Liver (tissue), 9 donors: ENCODE results near the gene RARB. TPM values are rescaled to one million over a fixed set of nuclear protein-coding genes. Genes with fewer than 3 reads are reported as not detected.

ENCODE experiments used
- DNase-seq: peaks from one replicate; pipeline ENCODE4 v3.0.0-alpha.2; 2017; ENCODE audit warnings: low spot score
- H3K27ac ChIP-seq, 2 donors: one replicate each; pipeline ENCODE4 v1.7.0; 2013; ENCODE audit warnings: inconsistent platforms in 2 of 2, low read length in 2 of 2, control low read depth in 1 of 2, low read depth in 1 of 2, mild to moderate bottlenecking in 1 of 2
- H3K27me3 ChIP-seq, 4 donors: one replicate each; pipeline versions ENCODE4 v1.6.1 to v1.7.0; 2013; ENCODE audit warnings: low read length in 3 of 4, inconsistent platforms in 1 of 4, mild to moderate bottlenecking in 1 of 4, moderate library complexity in 1 of 4; ENCODE audit not compliant: control insufficient read depth in 4 of 4, insufficient read depth in 4 of 4
- H3K36me3 ChIP-seq, 4 donors: one replicate each; pipeline versions ENCODE4 v1.6.1 to v1.7.0; 2013; ENCODE audit warnings: low read length in 3 of 4, mild to moderate bottlenecking in 3 of 4, low read depth in 1 of 4, moderate library complexity in 1 of 4; ENCODE audit not compliant: control insufficient read depth in 4 of 4, insufficient read depth in 3 of 4
- H3K4me1 ChIP-seq, 4 donors: one replicate each; pipeline versions ENCODE4 v1.6.1 to v1.7.0; 2013; ENCODE audit warnings: low read length in 3 of 4, mild to moderate bottlenecking in 3 of 4, moderate library complexity in 1 of 4; ENCODE audit not compliant: control insufficient read depth in 4 of 4, insufficient read depth in 4 of 4
- H3K4me3 ChIP-seq, 3 donors: one replicate each; pipeline versions ENCODE4 v1.6.1 to v1.7.0; 2013; ENCODE audit warnings: low read length in 3 of 3, control low read depth in 1 of 3, low read depth in 1 of 3, mild to moderate bottlenecking in 1 of 3
- H3K9ac ChIP-seq, 2 donors: one replicate each; pipeline ENCODE4 v1.7.0; 2013; ENCODE audit warnings: low read length in 2 of 2, mild to moderate bottlenecking in 2 of 2, moderate library complexity in 2 of 2, control low read depth in 1 of 2, low read depth in 1 of 2
- H3K9me3 ChIP-seq, 4 donors: one replicate each; pipeline versions ENCODE4 v1.6.1 to v1.7.0; 2013; ENCODE audit warnings: low read length in 3 of 4; ENCODE audit not compliant: control insufficient read depth in 4 of 4
- ATF3 ChIP-seq: IDR thresholded peaks from 2 replicates; pipeline ENCODE4 v1.6.1; 2016; ENCODE audit warnings: antibody characterized with exemption
- CTCF ChIP-seq: fragments of 150-350 bp; IDR thresholded peaks from 2 replicates; pipeline ENCODE4 v1.5.1; 2017; ENCODE audit warnings: improper control_type of control experiment, low read depth, low read length; ENCODE audit not compliant: missing input control
- FOXA1 ChIP-seq: IDR thresholded peaks from 2 replicates; pipeline ENCODE4 v1.6.1; 2016; ENCODE audit warnings: antibody characterized with exemption
- FOXA2 ChIP-seq: IDR thresholded peaks from 2 replicates; pipeline ENCODE4 v1.6.1; 2016; ENCODE audit warnings: antibody characterized with exemption
- GABPA ChIP-seq, 2 donors: IDR thresholded peaks in 1 of 2; conservative IDR thresholded peaks in 1 of 2; 2 replicates each; pipeline ENCODE4 v1.6.1; 2016; ENCODE audit warnings: antibody characterized with exemption in 2 of 2, mild to moderate bottlenecking in 1 of 2, moderate library complexity in 1 of 2
- HNF4A ChIP-seq, 2 donors: conservative IDR thresholded peaks; 2 replicates each; pipeline ENCODE4 v1.6.1; 2016; ENCODE audit warnings: antibody characterized with exemption in 2 of 2, mild to moderate bottlenecking in 2 of 2
- HNF4G ChIP-seq: IDR thresholded peaks from 2 replicates; pipeline ENCODE4 v1.6.1; 2016; ENCODE audit warnings: antibody characterized with exemption
- JUND ChIP-seq, 2 donors: IDR thresholded peaks; 2 replicates each; pipeline ENCODE4 v1.6.1; 2016; ENCODE audit warnings: antibody characterized with exemption in 2 of 2
- MAX ChIP-seq: IDR thresholded peaks from 2 replicates; pipeline ENCODE4 v1.6.1; 2016; ENCODE audit warnings: antibody characterized with exemption
- NR2F2 ChIP-seq: IDR thresholded peaks from 2 replicates; pipeline ENCODE4 v1.6.1; 2016; ENCODE audit warnings: antibody characterized with exemption
- RAD21 ChIP-seq, 2 donors: IDR thresholded peaks; 2 replicates each; pipeline ENCODE4 v1.6.1; 2016; ENCODE audit warnings: antibody characterized with exemption in 2 of 2, mild to moderate bottlenecking in 2 of 2
- REST ChIP-seq: IDR thresholded peaks from 2 replicates; pipeline ENCODE4 v1.6.1; 2016; ENCODE audit warnings: antibody characterized with exemption, mild to moderate bottlenecking
- RXRA ChIP-seq, 2 donors: IDR thresholded peaks; 2 replicates each; pipeline ENCODE4 v1.6.1; 2017 to 2018; ENCODE audit warnings: antibody characterized with exemption in 2 of 2, mild to moderate bottlenecking in 1 of 2
- SP1 ChIP-seq: IDR thresholded peaks from 2 replicates; pipeline ENCODE4 v1.6.1; 2018; ENCODE audit warnings: antibody characterized with exemption, mild to moderate bottlenecking
- TAF1 ChIP-seq: conservative IDR thresholded peaks from 2 replicates; pipeline ENCODE4 v1.6.1; 2016; ENCODE audit warnings: antibody characterized with exemption, mild to moderate bottlenecking
- YY1 ChIP-seq: IDR thresholded peaks from 2 replicates; pipeline ENCODE4 v1.6.1; 2016; ENCODE audit warnings: antibody characterized with exemption, mild to moderate bottlenecking
- ZBTB33 ChIP-seq: IDR thresholded peaks from 2 replicates; pipeline ENCODE4 v1.6.1; 2016; ENCODE audit warnings: antibody characterized with exemption
- WGBS: extraction: QIAGEN DNeasy Blood & Tissue Kit; methylation state at CpG from one replicate; pipeline ENCODE4 v1.1.7; 2013; 5-methylcytosine and 5-hydroxymethylcytosine counted together
- polyA plus RNA-seq, 2 donors: library from polyadenylated mRNA; stranded (reverse) in 1 of 2; unstranded in 1 of 2; fragments of 200-250 nt in 1 of 2; fragments of >200 nt in 1 of 2; fragmentation: Nextera tagmentation in 1 of 2; extraction: Ambion mirVana in 1 of 2; gene quantifications; one replicate each; pipeline versions ENCODE4 v1.2.1 to v1.2.3, GENCODE V29; 2013 to 2015
- total RNA-seq, 2 donors: library from RNA; depleted of rRNA; stranded (reverse); fragments of >200 nt; gene quantifications; one replicate each; pipeline ENCODE4 v1.2.3, GENCODE V29; 2014
- donor health status: healthy.
- donor health status: healthy.
- donor health status: healthy.
- donor health status: healthy.
- donor health status: healthy.

RARB gene
- total and polyA plus RNA-seq, 4 donors = 2.1 to 3.3 (median 2.3) TPM

GRCh38 chr3:25586167-25586505 is 158.1 kb downstream of the RARB start:
- H3K9me3 ChIP-seq = no peaks in the 10 kb centered on the region
- no peak overlapping the region for H3K4me3 ChIP-seq
- TF ChIP-seq JUND (IDR thresholded peaks at IDR 0.05) (no peak), HNF4A (conservative IDR thresholded peaks at IDR 0.05) (no peak), ZBTB33 (no peak), RXRA (IDR thresholded peaks at IDR 0.05) (no peak), GABPA (IDR thresholded peaks at IDR 0.05 in 1 of 2, conservative IDR thresholded peaks at IDR 0.05 in 1 of 2) (no peak), FOXA2 (no peak), RAD21 (IDR thresholded peaks at IDR 0.05) (no peak), ATF3 (no peak), REST (no peak), FOXA1 (no peak), TAF1 (no peak), YY1 (no peak)
- no peaks in the 10 kb centered on the region for H3K27me3 ChIP-seq
- H3K27ac ChIP-seq = no peak overlapping the region
- H3K9ac ChIP-seq = no peak overlapping the region
- no peak for DNase-seq
- no peaks in the 10 kb centered on the region for H3K36me3 ChIP-seq
- no peaks in the 10 kb centered on the region for H3K4me1 ChIP-seq
- WGBS = 97% methylated on average over 6 of the region's 6 CpGs

- no peak overlapping the region for H3K9ac ChIP-seq
- H3K27ac ChIP-seq = no peak overlapping the region
- no peaks in the 10 kb centered on the region for H3K27me3 ChIP-seq
- TF ChIP-seq FOXA2 = no peak
- no peak for TF ChIP-seq ZBTB33
- no peak for TF ChIP-seq JUND (IDR thresholded peaks at IDR 0.05)
- TF ChIP-seq FOXA1 = no peak
- TF ChIP-seq SP1 = no peak
- no peak for TF ChIP-seq HNF4G
- no peak for TF ChIP-seq CTCF
- no peak for TF ChIP-seq MAX
- TF ChIP-seq HNF4A (conservative IDR thresholded peaks at IDR 0.05) = no peak
- TF ChIP-seq ATF3 = no peak
- TF ChIP-seq YY1 = no peak
- TF ChIP-seq TAF1 = no peak
- no peak for TF ChIP-seq NR2F2
- TF ChIP-seq RXRA (IDR thresholded peaks at IDR 0.05) = no peak
- no peak for TF ChIP-seq REST
- no peaks in the 10 kb centered on the region for H3K36me3 ChIP-seq
- H3K4me1 ChIP-seq = no peaks in the 10 kb centered on the region
- WGBS = 96% methylated on average over 11 of the region's 11 CpGs
- no peak for DNase-seq
- H3K9me3 ChIP-seq = no peaks in the 10 kb centered on the region
- H3K4me3 ChIP-seq = no peak overlapping the region
These were observed 158.5 kb downstream of the RARB start for GRCh38 chr3:25586553-25586952.
